Tracheal epithelial cell (primary cell): ENCODE measurements around the gene MEX3B. TPM values are rescaled to one million over a fixed set of nuclear protein-coding genes. Genes with fewer than 3 reads are reported as not detected.

Experiments
- total RNA-seq: library from RNA; depleted of rRNA; stranded (reverse); fragments of >200 nt; gene quantifications from 2 replicates; pipeline ENCODE4 v1.2.1, GENCODE V29; 2014

Gene MEX3B
- total RNA-seq = 0.64 and 3.4 TPM in 2 replicates

GRCh38 chr15:82045892-82046665 lies at the start of gene MEX3B:
Gene MEX3B (minus strand): TSS chr15:82046018. CDS start chr15:82045705, 313 bp downstream.

Other genes with a start within 250 kb of the MEX3B start
- gene EFL1, start 216.7 kb upstream of the MEX3B start, total RNA-seq = 17.8 and 29.0 TPM in 2 replicates
- gene SAXO2, start 216.8 kb upstream of the MEX3B start, total RNA-seq = under 0.01 TPM in 1 of 2 replicates, not detected in the other